H1 (cell line): ENCODE measurements around the gene MAP2K5. TPM values are rescaled to one million over a fixed set of nuclear protein-coding genes. Genes with fewer than 3 reads are reported as not detected.

Experiments
- CTCF ChIA-PET: fragments of 300-600 bp; sonication (Branson Sonifier 250); formaldehyde crosslinking; loops from one replicate; lab custom pipeline; 2021; ENCODE audit not compliant: partially characterized antibody; lab: Charles Lee
- POLR2A ChIA-PET: fragments of 300-600 bp; sonication (Branson Sonifier 250); formaldehyde crosslinking; loops from one replicate; lab custom pipeline; 2021; ENCODE audit warnings: inconsistent platforms; ENCODE audit not compliant: partially characterized antibody; lab: Charles Lee
- DNase-seq, 2 experiments: peaks; one replicate each; pipeline versions ENCODE4 v3.0.0 to v3.0.0-alpha.2; 2010 to 2022; ENCODE audit warnings: low spot score in 2 of 2, low read depth in 1 of 2, mixed read lengths in 1 of 2
- FAIRE-seq: peaks from 2 replicates; lab custom pipeline; 2011; peaks lifted over from hg19 to GRCh38; lab: Jason Lieb, UNC
- H2AFZ ChIP-seq: 2 replicates; pipeline ENCODE4 v1.8.1; 2012; ENCODE audit warnings: low read length, inconsistent platforms
- H2AK5ac ChIP-seq: 2 replicates; pipeline ENCODE4 v1.6.1; 2013; ENCODE audit warnings: low read depth, low read length
- H2BK120ac ChIP-seq: replicated peaks from 2 replicates; pipeline ENCODE3; 2013; ENCODE audit warnings: low read depth, low read length, inconsistent platforms
- H2BK12ac ChIP-seq: 2 replicates; pipeline ENCODE4 v1.6.1; 2013; ENCODE audit warnings: low read depth, low read length
- H2BK15ac ChIP-seq: 2 replicates; pipeline ENCODE4 v1.6.1; 2013; ENCODE audit warnings: low read length
- H2BK20ac ChIP-seq: 2 replicates; pipeline ENCODE4 v1.6.1; 2013; ENCODE audit warnings: low read length
- H2BK5ac ChIP-seq: 2 replicates; pipeline ENCODE4 v1.6.1; 2013; ENCODE audit warnings: low read depth, low read length
- H3K14ac ChIP-seq: 2 replicates; pipeline ENCODE4 v1.6.1; 2013; ENCODE audit warnings: inconsistent platforms; ENCODE audit not compliant: insufficient read length
- H3K18ac ChIP-seq: 2 replicates; pipeline ENCODE4 v1.6.1; 2013; ENCODE audit warnings: low read length; ENCODE audit errors: extremely low read depth
- H3K23ac ChIP-seq: 2 replicates; pipeline ENCODE4 v1.6.1; 2013; ENCODE audit warnings: inconsistent platforms; ENCODE audit not compliant: insufficient read length
- H3K23me2 ChIP-seq: 2 replicates; pipeline ENCODE4 v1.6.1; 2013; ENCODE audit warnings: low read depth, low read length
- H3K27ac ChIP-seq: 2 replicates; pipeline ENCODE4 v1.6.1; 2011; ENCODE audit warnings: low read depth, low read length, inconsistent platforms
- H3K27me3 ChIP-seq, 4 experiments: replicated peaks in 1 of 4; 1 replicate in 1 of 4; 2 replicates in 3 of 4; pipeline versions ENCODE4 v1.6.1 to v1.8.1; 2011 to 2013; ENCODE audit warnings: low read length in 3 of 4, mild to moderate bottlenecking in 3 of 4, inconsistent platforms in 2 of 4, mixed read lengths in 2 of 4, moderate library complexity in 1 of 4; ENCODE audit not compliant: control insufficient read depth in 3 of 4, insufficient read depth in 3 of 4; ENCODE audit errors: extremely low read depth in 1 of 4
- H3K36me3 ChIP-seq, 4 experiments: 2 replicates each; pipeline versions ENCODE4 v1.6.1 to v1.8.1; 2011 to 2013; ENCODE audit warnings: mild to moderate bottlenecking in 4 of 4, low read length in 3 of 4, moderate library complexity in 2 of 4, control low read depth in 1 of 4, inconsistent platforms in 1 of 4; ENCODE audit not compliant: insufficient read depth in 4 of 4, control insufficient read depth in 2 of 4
- H3K4ac ChIP-seq: replicated peaks from 2 replicates; pipeline ENCODE3; 2013; ENCODE audit warnings: low read length, low read depth, mixed read lengths, inconsistent platforms; ENCODE audit not compliant: insufficient read length
- H3K4me1 ChIP-seq, 4 experiments: replicated peaks in 1 of 4; 1 replicate in 1 of 4; 2 replicates in 3 of 4; pipeline versions ENCODE4 v1.6.1 to v1.8.1; 2011 to 2013; ENCODE audit warnings: low read length in 3 of 4, inconsistent platforms in 2 of 4, mixed read lengths in 1 of 4; ENCODE audit not compliant: insufficient read depth in 4 of 4, control insufficient read depth in 3 of 4
- H3K4me2 ChIP-seq, 2 experiments: 2 replicates each; pipeline versions ENCODE4 v1.6.1 to v1.8.1; 2011 to 2013; ENCODE audit warnings: low read depth in 2 of 2, low read length in 2 of 2, control low read depth in 1 of 2, inconsistent platforms in 1 of 2, mild to moderate bottlenecking in 1 of 2; ENCODE audit not compliant: insufficient read depth in 1 of 2
- H3K4me3 ChIP-seq, 4 experiments: fragments of 200-600, 300-600 bp in 1 of 4; sonication (generic), shearing (Covaris generic), sonication (Bioruptor Twin) in 1 of 4; 2 replicates each; pipeline versions ENCODE4 v1.5.1 to v1.8.1; 2011 to 2016; ENCODE audit warnings: low read length in 4 of 4, low read depth in 3 of 4, control low read depth in 2 of 4, inconsistent platforms in 2 of 4, mild to moderate bottlenecking in 2 of 4, mixed read lengths in 1 of 4, moderate library complexity in 1 of 4; ENCODE audit not compliant: insufficient read depth in 2 of 4; ENCODE audit errors: extremely low read depth in 1 of 4
- H3K56ac ChIP-seq: replicated peaks from 2 replicates; pipeline ENCODE3; 2013; ENCODE audit warnings: low read depth, mild to moderate bottlenecking, mixed read lengths, low read length, inconsistent platforms; ENCODE audit not compliant: insufficient read length
- H3K79me1 ChIP-seq: 2 replicates; pipeline ENCODE4 v1.6.1; 2013; ENCODE audit warnings: low read depth, low read length, control low read depth
- H3K79me2 ChIP-seq, 2 experiments: 2 replicates each; pipeline versions ENCODE4 v1.6.1 to v1.8.1; 2012 to 2013; ENCODE audit warnings: low read length in 2 of 2, mild to moderate bottlenecking in 2 of 2, inconsistent platforms in 1 of 2; ENCODE audit not compliant: insufficient read depth in 2 of 2, control insufficient read depth in 1 of 2
- H3K9ac ChIP-seq, 4 experiments: replicated peaks in 1 of 4; 1 replicate in 1 of 4; 2 replicates in 3 of 4; pipeline versions ENCODE4 v1.6.1 to v1.8.1; 2011 to 2013; ENCODE audit warnings: low read depth in 3 of 4, low read length in 3 of 4, control low read depth in 2 of 4, mild to moderate bottlenecking in 2 of 4, moderate library complexity in 2 of 4, inconsistent platforms in 1 of 4; ENCODE audit errors: extremely low read depth in 1 of 4
- H3K9me3 ChIP-seq, 2 experiments: 2 replicates each; pipeline versions ENCODE4 v1.6.1 to v1.8.1; 2012 to 2013; ENCODE audit warnings: mild to moderate bottlenecking in 2 of 2, moderate library complexity in 2 of 2, control low read depth in 1 of 2, inconsistent platforms in 1 of 2, low read depth in 1 of 2, low read length in 1 of 2, mixed read lengths in 1 of 2; ENCODE audit not compliant: insufficient read depth in 2 of 2
- H4K20me1 ChIP-seq, 2 experiments: replicated peaks in 1 of 2; 2 replicates each; pipeline versions ENCODE3 to v1.8.1; 2011 to 2013; ENCODE audit warnings: inconsistent platforms in 2 of 2, low read length in 2 of 2, mild to moderate bottlenecking in 1 of 2; ENCODE audit not compliant: insufficient read depth in 2 of 2, control insufficient read depth in 1 of 2
- H4K5ac ChIP-seq: 2 replicates; pipeline ENCODE4 v1.6.1; 2013; ENCODE audit warnings: low read length, low read depth, mixed read lengths, inconsistent platforms; ENCODE audit not compliant: insufficient read length
- H4K8ac ChIP-seq: 2 replicates; pipeline ENCODE4 v1.8.0; 2013; ENCODE audit warnings: mild to moderate bottlenecking, moderate library complexity, low read length, inconsistent platforms; ENCODE audit not compliant: insufficient read depth; ENCODE audit errors: extremely low read depth
- H4K91ac ChIP-seq: replicated peaks from 2 replicates; pipeline ENCODE3; 2013; ENCODE audit warnings: low read length, mixed read lengths, inconsistent platforms; ENCODE audit not compliant: insufficient read length
- BCL11A ChIP-seq, 2 experiments: IDR thresholded peaks; one replicate each; pipeline ENCODE4 v1.6.1; 2011; ENCODE audit warnings: low read depth in 2 of 2, low read length in 2 of 2, mild to moderate bottlenecking in 2 of 2
- CHD1 ChIP-seq: IDR thresholded peaks from 2 replicates; pipeline ENCODE4 v1.6.1; 2012; ENCODE audit warnings: low read depth, low read length, improper control_type of control experiment
- EGR1 ChIP-seq: IDR thresholded peaks from 2 replicates; pipeline ENCODE4 v1.6.1; 2011; ENCODE audit warnings: low read depth, low read length, borderline replicate concordance
- KDM1A ChIP-seq: fragments of 200-600, 300-600 bp; sonication (generic); IDR thresholded peaks from 2 replicates; pipeline ENCODE4 v1.7.1; 2016; ENCODE audit warnings: mild to moderate bottlenecking, low read length, borderline replicate concordance
- RAD21 ChIP-seq, 2 experiments: IDR thresholded peaks in 1 of 2; conservative IDR thresholded peaks in 1 of 2; 2 replicates each; pipeline ENCODE4 v1.6.1; 2011; ENCODE audit warnings: low read depth in 2 of 2, low read length in 2 of 2, improper control_type of control experiment in 1 of 2, inconsistent platforms in 1 of 2, mild to moderate bottlenecking in 1 of 2, moderate library complexity in 1 of 2
- SIN3A ChIP-seq, 2 experiments: IDR thresholded peaks in 1 of 2; conservative IDR thresholded peaks in 1 of 2; 2 replicates each; pipeline ENCODE4 v1.6.1; 2011 to 2012; ENCODE audit warnings: low read length in 2 of 2, improper control_type of control experiment in 1 of 2, low read depth in 1 of 2, mild to moderate bottlenecking in 1 of 2
- SP1 ChIP-seq: IDR thresholded peaks from 2 replicates; pipeline ENCODE4 v1.6.1; 2011; ENCODE audit warnings: low read depth, low read length
- TAF7 ChIP-seq: optimal IDR thresholded peaks from 2 replicates; pipeline ENCODE3; 2011; ENCODE audit warnings: low read depth, mild to moderate bottlenecking, inconsistent platforms, low read length, moderate library complexity, borderline replicate concordance
- WGBS, 2 experiments: shearing (Covaris generic) in 1 of 2; methylation state at CpG; one replicate each; pipeline versions ENCODE4 v1.1.6 to v1.1.7; 2013 to 2015; ENCODE audit warnings: low lambda C conversion rate in 2 of 2, mixed read lengths in 2 of 2, inconsistent platforms in 1 of 2, low coverage in 1 of 2, missing lambda C conversion rate in 1 of 2; ENCODE audit not compliant: insufficient replicate concordance in 2 of 2, insufficient coverage in 1 of 2, insufficient read length in 1 of 2; ENCODE audit errors: extremely low coverage in 1 of 2, missing lambda C conversion rate in 1 of 2; 5-methylcytosine and 5-hydroxymethylcytosine counted together
- polyA plus RNA-seq, 7 experiments: library from polyadenylated mRNA; depleted of rRNA in 3 of 7; stranded (reverse) in 5 of 7; unstranded in 2 of 7; fragments of >200 nt in 5 of 7; fragments of 200-250 nt in 2 of 7; gene quantifications; 1 replicate in 5 of 7; 2 replicates in 1 of 7; 4 replicates in 1 of 7; pipeline versions ENCODE4 v1.2.1 to v1.2.3, GENCODE V29; 2011 to 2013; ENCODE audit warnings: missing spikeins in 2 of 7, mixed read lengths in 2 of 7
- total RNA-seq: library from RNA; stranded (reverse); fragmentation: NEBNext Ultra II Directional; extraction: Animal tissue kit (Norgen Biotek cat#: 25700); gene quantifications from 2 replicates; pipeline ENCODE4 v1.2.1, GENCODE V29; 2021
- TF ChIP-seq, protein P1 (sequence below): IDR thresholded peaks from 2 replicates; pipeline ENCODE4 v1.6.1; 2012; ENCODE audit warnings: inconsistent platforms

MAP2K5 gene
- total and polyA plus RNA-seq, 2 of the 8 experiments (the other 6 are each of a cell fraction or from before 2014, with no cell fraction given) = 4.4 to 15.8 TPM

DNA sequence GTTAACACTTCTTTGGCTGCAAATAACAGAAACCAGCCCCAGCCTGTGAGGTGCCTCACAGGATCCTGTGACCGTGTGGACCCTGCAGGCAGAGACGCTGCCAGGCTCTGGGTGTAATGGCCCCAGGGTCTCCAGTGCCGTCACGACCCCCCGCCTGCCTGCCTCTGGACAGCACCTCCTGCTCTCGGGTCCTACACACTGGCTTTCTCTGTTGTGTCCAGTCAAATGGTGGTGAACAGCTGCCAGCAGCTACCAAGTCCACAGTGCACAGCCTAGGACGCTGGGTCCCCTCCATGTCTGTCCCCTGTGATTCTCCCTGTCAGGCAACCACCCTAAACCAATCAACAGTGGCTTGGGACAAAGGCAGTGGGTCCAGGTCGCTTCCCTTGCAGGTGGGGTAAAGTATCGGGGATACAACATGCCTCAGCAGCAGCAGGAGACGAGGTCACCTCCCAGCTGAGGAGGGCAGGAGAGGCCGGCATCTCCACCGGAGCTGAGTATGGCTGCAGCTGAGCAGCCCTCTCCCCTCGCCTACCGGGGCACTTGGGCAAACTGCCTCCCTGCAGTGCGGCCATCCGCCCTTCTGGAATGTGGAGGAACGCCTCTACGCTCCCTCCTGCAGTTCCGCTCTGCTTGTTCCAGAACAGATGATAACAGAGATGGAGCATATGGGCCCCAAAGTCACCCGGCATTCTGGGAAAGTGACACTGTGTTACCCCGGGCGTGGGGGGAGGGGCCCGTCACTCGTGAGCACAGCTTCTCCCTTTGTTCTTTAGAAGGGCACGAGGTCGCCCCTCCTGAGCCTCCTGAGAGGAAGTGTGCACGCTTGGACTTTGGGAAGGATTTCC is 261.7 kb downstream of the MAP2K5 start:
- WGBS, 2 experiments = 56% methylated on average over 26 of the region's 27 CpGs; no CpG with 5 or more reads in 1 of the 2 experiments
- Histone ChIP-seq H4K20me1 (peaks cover 0 to 2% of the 10 kb centered on the region in 2 experiments), H3K79me1 (no peaks in the 10 kb centered on the region), H3K4me3 (no peak overlapping the region), H3K27me3 (no peaks in the 10 kb centered on the region; a peak in 2 of 7 replicates), H2AK5ac (peak overlapping the region; percentile 7; the same call in 1 of the 2 replicates), H4K5ac (no peak overlapping the region), H3K9me3 (no peaks in the 10 kb centered on the region), H2BK15ac (0 out of 2 replicates have a peak overlapping the region, but pooled peaks have one; percentile 36), H3K18ac (peak overlapping the region; percentile 80), H2BK120ac (peak overlapping the region; percentile 7), H3K23me2 (no peaks in the 10 kb centered on the region), H3K79me2 (no peaks in the 10 kb centered on the region), H2AFZ (no peak overlapping the region), H3K27ac (peak overlapping the region; percentile 29; the same call in 1 of the 2 replicates), H3K9ac (no peak overlapping the region), H3K23ac (no peak overlapping the region), H3K4me2 (peak overlapping the region; percentile 30 to 41; a peak in 2 of 4 replicates), H2BK5ac (peak overlapping the region; percentile 87; the same call in 1 of the 2 replicates), H3K4ac (peak overlapping the region; percentile 59), H4K91ac (peak overlapping the region; percentile 75), H3K14ac (no peak overlapping the region), H3K4me1 (peaks cover 0 to 24% (median 18%) of the 10 kb centered on the region in 4 experiments; a peak in 6 of 7 replicates), H3K36me3 (no peaks in the 10 kb centered on the region), H2BK20ac (peak overlapping the region; percentile 29; the same call in 1 of the 2 replicates), H4K8ac (no peak overlapping the region; the same call in 1 of the 2 replicates), H2BK12ac (peak overlapping the region; percentile 63; the same call in 1 of the 2 replicates), H3K56ac (no peak overlapping the region)
- no peak for FAIRE-seq
- ChIA-PET POLR2A (interaction anchor here (1.0 kb wide), 1 partner anchor 13 kb away, joined by 3 read pairs; no protein-coding TSS in a partner anchor), CTCF (interaction anchor here (0.5 to 2.0 kb wide), 3 partner anchors 11 to 1697 kb away, joined by 3 to 7 read pairs (median 3); no protein-coding TSS in a partner anchor)
- peak in 1 of 2 experiments; percentile 78 for DNase-seq
- TF ChIP-seq KDM1A (no peak), BCL11A (IDR thresholded peaks at IDR 0.05; ENCODE audit: low read depth in 2 of 2, low read length in 2 of 2) (no peak), TAF7 (no peak), CHD1 (no peak), SP1 (no peak; the same call in 1 of the 2 replicates), EGR1 (no peak), RAD21 (IDR thresholded peaks at IDR 0.05 in 1 of 2, conservative IDR thresholded peaks at IDR 0.05 in 1 of 2; ENCODE audit: low read depth in 2 of 2, low read length in 2 of 2) (0 out of 4 replicates have a peak, but pooled peaks of 1 of the 2 experiments have one; percentile 10), SIN3A (conservative IDR thresholded peaks at IDR 0.05 in 1 of 2, IDR thresholded peaks at IDR 0.05 in 1 of 2; ENCODE audit: low read depth in 1 of 2, low read length in 2 of 2) (no peak)
- TF ChIP-seq, protein P1, sequence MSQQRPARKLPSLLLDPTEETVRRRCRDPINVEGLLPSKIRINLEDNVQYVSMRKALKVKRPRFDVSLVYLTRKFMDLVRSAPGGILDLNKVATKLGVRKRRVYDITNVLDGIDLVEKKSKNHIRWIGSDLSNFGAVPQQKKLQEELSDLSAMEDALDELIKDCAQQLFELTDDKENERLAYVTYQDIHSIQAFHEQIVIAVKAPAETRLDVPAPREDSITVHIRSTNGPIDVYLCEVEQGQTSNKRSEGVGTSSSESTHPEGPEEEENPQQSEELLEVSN = no peak; the same call in 1 of the 2 replicates
